GM12865 (cell line): ENCODE measurements around the gene TCF12.

Source experiments
- DNase-seq: peaks from one replicate; pipeline ENCODE4 v3.0.0; 2010; ENCODE audit warnings: low read depth
- H3K4me3 ChIP-seq: 2 replicates; pipeline ENCODE4 v1.5.1; 2011; ENCODE audit warnings: mild to moderate bottlenecking, low read depth, low read length, control low read depth
- TF ChIP-seq, protein P1 (sequence below): IDR thresholded peaks from 2 replicates; pipeline ENCODE4 v1.5.1; 2011; ENCODE audit warnings: low read length, control low read depth, low read depth, inconsistent platforms; ENCODE audit not compliant: insufficient read depth; ENCODE audit errors: missing control alignments

The TCF12 gene

DNA sequence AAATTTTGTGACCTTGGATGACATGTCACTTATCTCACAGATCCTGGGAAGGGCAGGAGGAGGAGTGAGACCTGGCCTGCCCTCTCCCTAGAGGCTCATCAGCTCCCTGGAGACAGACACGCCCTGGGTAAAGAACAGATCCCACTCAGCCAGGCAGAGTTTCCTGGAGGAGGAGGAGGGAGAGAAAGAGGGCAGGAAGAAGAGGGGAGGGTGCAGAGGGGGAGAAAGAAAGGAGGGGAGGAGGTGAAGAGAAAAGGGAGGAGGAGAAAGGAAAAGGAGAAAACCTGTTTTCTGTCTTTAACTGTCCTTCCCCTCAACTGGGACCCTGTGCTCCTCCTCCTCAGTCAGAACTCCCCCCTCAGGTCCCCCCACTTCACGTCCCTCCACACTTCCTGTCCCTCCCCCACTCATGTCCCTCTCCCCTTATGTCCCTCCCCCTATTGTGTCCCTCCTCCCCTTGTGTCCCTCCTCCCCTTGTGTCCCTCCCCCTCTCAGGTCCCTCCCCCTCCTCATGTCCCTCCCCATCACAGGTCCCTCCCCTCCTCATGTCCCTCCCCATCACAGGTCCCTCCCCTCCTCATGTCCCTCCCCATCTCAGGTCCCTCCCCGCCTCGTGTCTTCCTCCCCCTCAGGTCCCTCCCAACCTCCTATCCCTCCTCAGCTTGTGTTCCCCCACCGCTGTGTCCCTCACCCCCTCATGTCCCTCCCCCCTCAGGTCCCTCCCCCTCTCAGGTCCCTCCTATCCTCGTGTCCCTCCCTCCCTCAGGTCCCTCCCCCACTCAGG, 405.6 kb downstream of the TCF12 start:
- no peak overlapping the region for H3K4me3 ChIP-seq
- TF ChIP-seq, protein P1, sequence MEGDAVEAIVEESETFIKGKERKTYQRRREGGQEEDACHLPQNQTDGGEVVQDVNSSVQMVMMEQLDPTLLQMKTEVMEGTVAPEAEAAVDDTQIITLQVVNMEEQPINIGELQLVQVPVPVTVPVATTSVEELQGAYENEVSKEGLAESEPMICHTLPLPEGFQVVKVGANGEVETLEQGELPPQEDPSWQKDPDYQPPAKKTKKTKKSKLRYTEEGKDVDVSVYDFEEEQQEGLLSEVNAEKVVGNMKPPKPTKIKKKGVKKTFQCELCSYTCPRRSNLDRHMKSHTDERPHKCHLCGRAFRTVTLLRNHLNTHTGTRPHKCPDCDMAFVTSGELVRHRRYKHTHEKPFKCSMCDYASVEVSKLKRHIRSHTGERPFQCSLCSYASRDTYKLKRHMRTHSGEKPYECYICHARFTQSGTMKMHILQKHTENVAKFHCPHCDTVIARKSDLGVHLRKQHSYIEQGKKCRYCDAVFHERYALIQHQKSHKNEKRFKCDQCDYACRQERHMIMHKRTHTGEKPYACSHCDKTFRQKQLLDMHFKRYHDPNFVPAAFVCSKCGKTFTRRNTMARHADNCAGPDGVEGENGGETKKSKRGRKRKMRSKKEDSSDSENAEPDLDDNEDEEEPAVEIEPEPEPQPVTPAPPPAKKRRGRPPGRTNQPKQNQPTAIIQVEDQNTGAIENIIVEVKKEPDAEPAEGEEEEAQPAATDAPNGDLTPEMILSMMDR = no peak
- peak; percentile 39 for DNase-seq

DNA sequence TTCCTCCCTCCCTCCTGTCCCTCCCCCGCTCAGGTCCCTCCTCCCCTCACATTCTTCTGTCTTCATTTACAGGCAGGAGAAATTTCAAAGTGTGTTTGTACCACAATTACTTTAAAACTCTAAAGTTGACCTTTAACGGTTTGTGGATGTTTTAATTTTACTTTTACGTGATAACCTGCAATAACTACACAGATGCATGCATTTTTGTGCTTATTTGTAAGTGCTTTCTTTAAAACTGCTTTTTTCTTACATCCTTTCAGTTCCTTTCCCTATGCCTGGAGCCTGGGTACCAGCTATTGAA, 406.1 kb downstream of the TCF12 start:
- TF ChIP-seq, protein P1 = no peak
- H3K4me3 ChIP-seq = no peak overlapping the region
- no peak for DNase-seq

DNA sequence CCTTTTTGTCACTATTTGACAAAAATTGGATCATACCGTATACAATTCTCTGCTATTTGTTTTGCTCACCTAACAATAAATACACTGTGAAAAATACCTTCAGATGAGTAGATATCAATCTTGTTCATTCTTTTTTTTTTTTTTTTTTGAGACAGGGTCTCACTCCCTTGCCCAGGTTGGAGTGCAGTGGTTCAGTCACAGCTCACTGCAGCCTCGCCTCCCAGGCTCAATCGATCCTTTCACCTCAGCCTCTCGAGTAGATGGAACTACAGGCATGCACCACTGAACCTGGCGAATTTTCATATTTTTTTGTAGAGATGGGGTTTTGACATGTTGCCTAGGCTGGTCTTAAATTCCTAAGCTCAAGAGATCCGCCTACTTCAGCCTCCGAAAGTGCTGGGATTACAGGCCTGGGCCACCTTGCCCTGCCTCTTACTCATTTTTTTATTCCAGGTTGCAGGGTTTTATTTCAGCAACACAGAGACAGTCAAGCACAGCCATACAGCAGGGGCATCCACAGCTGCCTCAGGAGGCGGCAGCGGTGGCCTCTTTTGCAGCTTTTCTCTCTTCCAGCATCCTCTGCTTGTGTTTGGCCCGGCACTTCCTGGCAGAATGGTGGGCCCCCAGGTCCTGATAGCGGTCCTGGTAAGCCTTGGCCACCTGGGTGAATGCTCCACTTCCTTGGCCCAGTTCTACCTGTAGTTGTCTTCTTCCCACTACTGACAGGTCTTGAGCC, 406.7 kb downstream of the TCF12 start:
- DNase-seq = no peak
- H3K4me3 ChIP-seq = no peak overlapping the region
- TF ChIP-seq, protein P1 = no peak

DNA sequence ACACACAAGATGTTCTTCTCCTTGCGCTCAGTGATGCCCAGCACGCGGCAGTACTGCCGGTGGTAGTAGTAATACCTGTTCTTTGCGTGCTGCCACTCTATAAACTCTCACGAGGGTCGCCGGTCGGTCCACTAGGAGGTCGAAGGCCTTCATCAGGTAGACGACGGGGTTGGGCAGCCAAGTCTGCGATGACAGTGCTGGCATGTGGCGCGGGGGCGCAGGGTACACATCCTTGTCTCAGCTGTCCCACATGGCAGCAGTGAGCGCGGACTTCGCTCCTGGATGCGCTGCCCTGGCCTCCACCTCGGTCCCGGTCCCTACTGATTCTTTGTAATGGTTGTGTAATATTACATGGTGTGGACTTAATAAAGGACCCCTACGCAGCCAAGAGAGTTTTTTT, 407.8 kb downstream of the TCF12 start:
- DNase-seq = no peak
- H3K4me3 ChIP-seq = no peak overlapping the region
- TF ChIP-seq, protein P1 = no peak

DNA sequence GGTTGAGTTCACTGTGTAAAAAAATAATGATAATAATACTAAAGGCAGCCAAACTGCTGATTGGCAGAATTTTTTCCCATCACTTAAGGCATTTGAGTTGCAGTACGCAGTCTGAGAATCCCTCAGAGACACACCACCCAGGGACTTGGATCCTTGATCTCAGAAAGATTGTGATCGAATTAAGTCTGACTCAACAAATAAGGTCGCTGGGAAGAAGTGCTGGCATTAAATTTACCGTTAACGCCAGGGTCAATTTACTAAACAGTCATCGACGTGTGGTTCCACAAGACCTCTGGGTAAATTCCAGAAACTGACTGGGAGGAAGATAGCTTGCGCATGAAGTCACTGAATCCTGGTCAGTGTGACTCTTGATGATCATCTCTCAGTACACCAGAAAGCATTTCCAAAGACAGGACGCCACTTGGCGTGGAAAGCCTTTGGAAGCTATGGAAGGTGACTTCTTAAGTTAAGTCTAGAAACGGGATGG, 409.6 kb downstream of the TCF12 start:
- TF ChIP-seq, protein P1 = no peak
- H3K4me3 ChIP-seq = no peak overlapping the region
- DNase-seq = no peak

DNA sequence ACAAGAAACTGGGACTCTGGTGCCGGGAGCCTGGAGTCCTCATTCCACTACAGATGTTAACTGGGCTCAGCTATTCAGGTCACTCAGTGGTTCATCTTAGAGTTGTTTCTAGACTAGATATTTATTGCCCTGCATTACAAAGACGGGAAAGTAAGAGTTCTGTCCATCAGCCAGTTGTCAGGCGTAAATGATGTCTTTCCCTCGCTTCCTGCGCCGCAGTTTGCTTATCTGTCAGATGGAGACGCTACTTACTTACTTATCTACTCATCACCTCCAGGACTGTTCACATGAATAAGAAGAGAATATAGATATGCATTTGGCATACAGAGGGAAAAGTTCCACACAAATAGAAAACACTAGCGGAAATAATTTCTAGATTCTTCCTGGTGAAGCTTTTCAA, 410.0 kb downstream of the TCF12 start:
- H3K4me3 ChIP-seq = no peak overlapping the region
- no peak for DNase-seq
- TF ChIP-seq, protein P1 = no peak

DNA sequence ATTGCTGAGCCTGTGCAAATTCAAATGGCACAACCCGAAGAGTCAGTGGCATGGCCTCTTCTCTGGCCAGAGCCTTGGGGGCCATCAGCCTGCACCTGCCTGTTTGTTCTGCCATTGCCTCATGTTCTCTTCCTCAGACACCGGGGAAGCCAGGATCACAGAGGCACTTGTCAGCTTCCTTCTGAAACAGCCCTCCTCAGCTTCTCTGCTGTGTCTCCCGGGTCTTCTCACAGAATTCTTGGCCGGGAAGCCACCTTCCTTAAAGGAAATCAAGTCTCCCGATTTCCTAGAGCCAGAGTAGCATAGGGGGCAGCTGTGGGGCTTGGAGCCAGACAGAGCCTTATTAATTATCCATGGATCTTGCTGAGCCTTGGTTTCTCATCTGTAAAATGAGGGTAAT, 410.5 kb downstream of the TCF12 start:
- DNase-seq = no peak
- TF ChIP-seq, protein P1 = no peak
- no peak overlapping the region for H3K4me3 ChIP-seq
